ENCODE measurements around the gene DIAPH1.

DIAPH1 gene

GRCh38 chr5:141527426-141527825 is 91.4 kb downstream of the DIAPH1 start:
- Histone ChIP-seq H3K4me2 (ENCODE audit: low read depth, low read length, poor library complexity, severe bottlenecking) (no peak overlapping the region), H3K4me1 (ENCODE audit: insufficient read depth, low read length, poor library complexity, severe bottlenecking) (no peaks in the 10 kb centered on the region)
- TF ChIP-seq CTCF (conservative IDR thresholded peaks at IDR 0.05; ENCODE audit: low read length) = no peak
- TF ChIP-seq EZH2phosphoT487 (IDR thresholded peaks at IDR 0.05; ENCODE audit: borderline replicate concordance) = no peak

GRCh38 chr5:141525653-141526052 is 93.1 kb downstream of the DIAPH1 start:
- H3K4me1 ChIP-seq (ENCODE audit: insufficient read depth, low read length, poor library complexity, severe bottlenecking) = no peaks in the 10 kb centered on the region
- H3K4me3 ChIP-seq (ENCODE audit: low read length, poor library complexity, severe bottlenecking) = no peak overlapping the region
- no peaks in the 10 kb centered on the region for H3F3A ChIP-seq (ENCODE audit: low read depth)
- H3K9me3 ChIP-seq (ENCODE audit: insufficient read depth, low read depth, low read length) = no peaks in the 10 kb centered on the region
- H4K20me1 ChIP-seq (ENCODE audit: insufficient read depth, low read length, poor library complexity, severe bottlenecking) = no peaks in the 10 kb centered on the region
- no peak overlapping the region for H3K9ac ChIP-seq (ENCODE audit: low read depth, low read length, poor library complexity, severe bottlenecking)
- H3K27me3 ChIP-seq (ENCODE audit: insufficient read depth, low read length, poor library complexity, severe bottlenecking) = no peaks in the 10 kb centered on the region
- H3K36me3 ChIP-seq (ENCODE audit: insufficient read depth, low read length) = peaks cover 99% of the 10 kb centered on the region
- TF ChIP-seq EZH2phosphoT487 (IDR thresholded peaks at IDR 0.05; ENCODE audit: borderline replicate concordance) = no peak
- no peak for TF ChIP-seq CTCF (conservative IDR thresholded peaks at IDR 0.05; ENCODE audit: low read length)
- H3K9me2 ChIP-seq (replicated peaks; ENCODE audit: low read depth, low read length) = no peaks in the 10 kb centered on the region
- no peaks in the 10 kb centered on the region for H3K79me2 ChIP-seq (ENCODE audit: insufficient read depth, low read length)
- H2AFZ ChIP-seq (ENCODE audit: low read length) = no peak overlapping the region
- H3K4me2 ChIP-seq (ENCODE audit: low read depth, low read length, poor library complexity, severe bottlenecking) = no peak overlapping the region

More at GRCh38 chr5:141527426-141527825, 91.4 kb downstream of the DIAPH1 start:
- H2AFZ ChIP-seq (ENCODE audit: low read length) = no peak overlapping the region
- peaks cover 99% of the 10 kb centered on the region for H3K36me3 ChIP-seq (ENCODE audit: insufficient read depth, low read length)
- no peak overlapping the region for H3K4me3 ChIP-seq (ENCODE audit: low read length, poor library complexity, severe bottlenecking)
- no peaks in the 10 kb centered on the region for H3K9me2 ChIP-seq (replicated peaks; ENCODE audit: low read depth, low read length)
- no peaks in the 10 kb centered on the region for H3K79me2 ChIP-seq (ENCODE audit: insufficient read depth, low read length)
- no peaks in the 10 kb centered on the region for H3K9me3 ChIP-seq (ENCODE audit: insufficient read depth, low read depth, low read length)
- no peaks in the 10 kb centered on the region for H3F3A ChIP-seq (ENCODE audit: low read depth)
- H3K9ac ChIP-seq (ENCODE audit: low read depth, low read length, poor library complexity, severe bottlenecking) = no peak overlapping the region
- no peaks in the 10 kb centered on the region for H4K20me1 ChIP-seq (ENCODE audit: insufficient read depth, low read length, poor library complexity, severe bottlenecking)
- H3K27me3 ChIP-seq (ENCODE audit: insufficient read depth, low read length, poor library complexity, severe bottlenecking) = no peaks in the 10 kb centered on the region

GRCh38 chr5:141524604-141525597 is 93.9 kb downstream of the DIAPH1 start:
- peaks cover 100% of the 10 kb centered on the region for H3K36me3 ChIP-seq (ENCODE audit: insufficient read depth, low read length)
- no peak overlapping the region for H3K4me2 ChIP-seq (ENCODE audit: low read depth, low read length, poor library complexity, severe bottlenecking)
- no peak overlapping the region for H2AFZ ChIP-seq (ENCODE audit: low read length)
- H3K27me3 ChIP-seq (ENCODE audit: insufficient read depth, low read length, poor library complexity, severe bottlenecking) = no peaks in the 10 kb centered on the region
- no peak for TF ChIP-seq EZH2phosphoT487 (IDR thresholded peaks at IDR 0.05; ENCODE audit: borderline replicate concordance)
- TF ChIP-seq CTCF (conservative IDR thresholded peaks at IDR 0.05; ENCODE audit: low read length) = peak; percentile 100
- H3K4me1 ChIP-seq (ENCODE audit: insufficient read depth, low read length, poor library complexity, severe bottlenecking) = no peaks in the 10 kb centered on the region
- H3K9ac ChIP-seq (ENCODE audit: low read depth, low read length, poor library complexity, severe bottlenecking) = no peak overlapping the region
- H3F3A ChIP-seq (ENCODE audit: low read depth) = no peaks in the 10 kb centered on the region
- no peaks in the 10 kb centered on the region for H3K9me2 ChIP-seq (replicated peaks; ENCODE audit: low read depth, low read length)
- no peak overlapping the region for H3K4me3 ChIP-seq (ENCODE audit: low read length, poor library complexity, severe bottlenecking)
- no peaks in the 10 kb centered on the region for H4K20me1 ChIP-seq (ENCODE audit: insufficient read depth, low read length, poor library complexity, severe bottlenecking)
- no peaks in the 10 kb centered on the region for H3K9me3 ChIP-seq (ENCODE audit: insufficient read depth, low read depth, low read length)
- no peaks in the 10 kb centered on the region for H3K79me2 ChIP-seq (ENCODE audit: insufficient read depth, low read length)
